Measurements from ENCODE around the gene FNDC3B.

The FNDC3B gene

GRCh38 chr3:172257648-172258400, 218.4 kb downstream of the FNDC3B start:
- no peak for DNase-seq (ENCODE audit: low read depth in 1 of 2, low spot score in 1 of 2)

GRCh38 chr3:172258624-172259023, 219.2 kb downstream of the FNDC3B start:
- no peak for DNase-seq (ENCODE audit: low read depth in 1 of 2, low spot score in 1 of 2)

- DNase-seq (ENCODE audit: low read depth in 1 of 2, low spot score in 1 of 2), result no peak
These were observed 219.7 kb downstream of the FNDC3B start for GRCh38 chr3:172259111-172259541.

GRCh38 chr3:172259726-172260248, 220.4 kb downstream of the FNDC3B start:
- DNase-seq (ENCODE audit: low read depth in 1 of 2, low spot score in 1 of 2), result no peak

GRCh38 chr3:172260381-172260780, 221.0 kb downstream of the FNDC3B start:
- no peak for DNase-seq (ENCODE audit: low read depth in 1 of 2, low spot score in 1 of 2)

- DNase-seq (ENCODE audit: low read depth in 1 of 2, low spot score in 1 of 2), result no peak
These were observed 221.7 kb downstream of the FNDC3B start for GRCh38 chr3:172261054-172261453.

GRCh38 chr3:172262991-172263608, 223.7 kb downstream of the FNDC3B start:
- no peak for DNase-seq (ENCODE audit: low read depth in 1 of 2, low spot score in 1 of 2)

GRCh38 chr3:172263781-172264486, 224.6 kb downstream of the FNDC3B start:
- no peak for DNase-seq (ENCODE audit: low read depth in 1 of 2, low spot score in 1 of 2)

- no peak for DNase-seq (ENCODE audit: low read depth in 1 of 2, low spot score in 1 of 2)
These were observed 226.7 kb downstream of the FNDC3B start for GRCh38 chr3:172266103-172266502.

GRCh38 chr3:172268425-172268824, 229.0 kb downstream of the FNDC3B start:
- DNase-seq (ENCODE audit: low read depth in 1 of 2, low spot score in 1 of 2), result no peak

GRCh38 chr3:172268868-172269267, 229.5 kb downstream of the FNDC3B start:
- no peak for DNase-seq (ENCODE audit: low read depth in 1 of 2, low spot score in 1 of 2)

GRCh38 chr3:172270557-172271166, 231.3 kb downstream of the FNDC3B start:
- no peak for DNase-seq (ENCODE audit: low read depth in 1 of 2, low spot score in 1 of 2)

- DNase-seq (ENCODE audit: low read depth in 1 of 2, low spot score in 1 of 2), result no peak
These were observed 232.1 kb downstream of the FNDC3B start for GRCh38 chr3:172271386-172271976.

GRCh38 chr3:172272698-172273097, 233.3 kb downstream of the FNDC3B start:
- no peak for DNase-seq (ENCODE audit: low read depth in 1 of 2, low spot score in 1 of 2)

GRCh38 chr3:172273378-172273777, 234.0 kb downstream of the FNDC3B start:
- DNase-seq (ENCODE audit: low read depth in 1 of 2, low spot score in 1 of 2), result no peak

GRCh38 chr3:172274906-172275305, 235.5 kb downstream of the FNDC3B start:
- no peak for DNase-seq (ENCODE audit: low read depth in 1 of 2, low spot score in 1 of 2)

GRCh38 chr3:172275586-172275985, 236.2 kb downstream of the FNDC3B start:
- no peak for DNase-seq (ENCODE audit: low read depth in 1 of 2, low spot score in 1 of 2)

GRCh38 chr3:172276103-172276502, 236.7 kb downstream of the FNDC3B start:
- DNase-seq (ENCODE audit: low read depth in 1 of 2, low spot score in 1 of 2), result no peak

- DNase-seq (ENCODE audit: low read depth in 1 of 2, low spot score in 1 of 2), result no peak
These were observed 237.8 kb downstream of the FNDC3B start for GRCh38 chr3:172277151-172277652.

- DNase-seq (ENCODE audit: low read depth in 1 of 2, low spot score in 1 of 2), result no peak
These were observed 239.8 kb downstream of the FNDC3B start for GRCh38 chr3:172279191-172279640.

GRCh38 chr3:172279974-172280373, 240.6 kb downstream of the FNDC3B start:
- DNase-seq (ENCODE audit: low read depth in 1 of 2, low spot score in 1 of 2), result no peak
